ENCODE data around the gene ZNF311. TPM values are rescaled to one million over a fixed set of nuclear protein-coding genes. Genes with fewer than 3 reads are reported as not detected.
"Not testable (repeated sequence)": the region's sequence is repeated elsewhere in the genome, so short reads cannot be mapped to it uniquely, and the experiment has no call there.

The ZNF311 gene
- total RNA-seq, 8 experiments from 2014 or later, result 1.1 to 4.2 (median 2.5) TPM

- ATAC-seq (replicated peaks in 6 of 8), result no peak
- in situ Hi-C loops (cut with MboI; ENCODE audit: low pct_unique_long_range_greater_than_20kb in 2 of 9, low sequenced_read_pairs in 9 of 9, unreplicated experiment in 9 of 9), result no loop called here
- 50 to 93% (median 78%) methylated on average over 1 to 2 of the region's 2 CpGs for WGBS, 10 experiments
- H3K4me1 ChIP-seq (replicated peaks in 1 of 2), result no peaks in the 10 kb centered on the region
- no peak overlapping the region for H3K4me3 ChIP-seq
- no peak overlapping the region for H3K27ac ChIP-seq
Observed at GRCh38 chr6:28965706-28966105, 39.4 kb downstream of the ZNF311 start.

GRCh38 chr6:28960846-28961500 lies 44.1 kb downstream of the ZNF311 start:
- WGBS, 10 experiments, result 42 to 91% (median 67%) methylated on average over 2 to 4 of the region's 4 CpGs; no CpG with 5 or more reads in 3 of the 10 experiments
- no peak overlapping the region for H3K27ac ChIP-seq
- in situ Hi-C loops (cut with MboI; ENCODE audit: low pct_unique_long_range_greater_than_20kb in 2 of 9, low sequenced_read_pairs in 9 of 9, unreplicated experiment in 9 of 9), result no loop called here
- ATAC-seq (replicated peaks in 6 of 8), result no peak
- H3K4me3 ChIP-seq, result no peak overlapping the region
- no peaks in the 10 kb centered on the region for H3K4me1 ChIP-seq (replicated peaks in 1 of 2)

- 0 to 81% (median 56%) methylated on average over 1 to 6 of the region's 13 CpGs; no CpG with 5 or more reads in 2 of the 10 experiments for WGBS, 10 experiments
- in situ Hi-C loops (cut with MboI; ENCODE audit: low pct_unique_long_range_greater_than_20kb in 2 of 9, low sequenced_read_pairs in 9 of 9, unreplicated experiment in 9 of 9); ATAC-seq (replicated peaks in 6 of 8); H3K4me3 ChIP-seq; H3K27ac ChIP-seq; H3K4me1 ChIP-seq (replicated peaks in 1 of 2): not testable (repeated sequence)
Observed at GRCh38 chr6:28958561-28959243, 46.4 kb downstream of the ZNF311 start.

GRCh38 chr6:28957795-28958314 lies 47.3 kb downstream of the ZNF311 start:
- 60 to 88% methylated on average over 1 to 3 of the region's 24 CpGs; no CpG with 5 or more reads in 8 of the 10 experiments for WGBS, 10 experiments
- ATAC-seq (replicated peaks in 6 of 8); H3K27ac ChIP-seq; in situ Hi-C loops (cut with MboI; ENCODE audit: low pct_unique_long_range_greater_than_20kb in 2 of 9, low sequenced_read_pairs in 9 of 9, unreplicated experiment in 9 of 9); H3K4me1 ChIP-seq (replicated peaks in 1 of 2); H3K4me3 ChIP-seq: not testable (repeated sequence)

GRCh38 chr6:28956331-28956730 lies 48.8 kb downstream of the ZNF311 start:
- WGBS, 10 experiments, result 50 to 100% (median 92%) methylated on average over 2 to 3 of the region's 3 CpGs
- H3K27ac ChIP-seq, result no peak overlapping the region

GRCh38 chr6:28953585-28954258 lies 51.4 kb downstream of the ZNF311 start:
- H3K4me3 ChIP-seq, result peak overlapping the region; percentile 22 to 47 (median 32)
- whole genome bisulfite sequencing, 10 experiments, result 0 to 8% (median 3%) methylated on average over 2 to 16 of the region's 22 CpGs; no CpG with 5 or more reads in 1 of the 10 experiments
- no peak overlapping the region for H3K27ac ChIP-seq
- in situ Hi-C loops (cut with MboI; ENCODE audit: low pct_unique_long_range_greater_than_20kb in 2 of 9, low sequenced_read_pairs in 9 of 9, unreplicated experiment in 9 of 9), result no loop called here
- ATAC-seq (replicated peaks in 6 of 8), result peak in 4 of 8 experiments; percentile 7 to 41 (median 30)
- H3K4me1 ChIP-seq (replicated peaks in 1 of 2), result peaks cover 0 to 8% of the 10 kb centered on the region in 2 donors

More at GRCh38 chr6:28956331-28956730, 48.8 kb downstream of the ZNF311 start:
- Histone ChIP-seq H3K4me3 (no peak overlapping the region), H3K4me1 (replicated peaks in 1 of 2) (peaks cover 0 to 8% of the 10 kb centered on the region in 2 donors)
- no peak for ATAC-seq (replicated peaks in 6 of 8)
- in situ Hi-C loops (cut with MboI; ENCODE audit: low pct_unique_long_range_greater_than_20kb in 2 of 9, low sequenced_read_pairs in 9 of 9, unreplicated experiment in 9 of 9), result no loop called here

GRCh38 chr6:28953039-28953584 lies 52.0 kb downstream of the ZNF311 start:
- in situ Hi-C loops (cut with MboI; ENCODE audit: low pct_unique_long_range_greater_than_20kb in 2 of 9, low sequenced_read_pairs in 9 of 9, unreplicated experiment in 9 of 9), result no loop called here

GRCh38 chr6:28949656-28950195 lies 55.4 kb downstream of the ZNF311 start:
- H3K4me3 ChIP-seq; in situ Hi-C loops (cut with MboI; ENCODE audit: low pct_unique_long_range_greater_than_20kb in 2 of 9, low sequenced_read_pairs in 9 of 9, unreplicated experiment in 9 of 9); ATAC-seq (replicated peaks in 6 of 8); H3K27ac ChIP-seq; H3K4me1 ChIP-seq (replicated peaks in 1 of 2): not testable (repeated sequence)
- 40% methylated on average over 1 of the region's 41 CpGs; no CpG with 5 or more reads in 9 of the 10 experiments for WGBS, 10 experiments

More at GRCh38 chr6:28953039-28953584, 52.0 kb downstream of the ZNF311 start:
- Histone ChIP-seq H3K4me1 (replicated peaks in 1 of 2) (peaks cover 0 to 8% of the 10 kb centered on the region in 2 donors), H3K4me3 (peak overlapping the region; percentile 22 to 47 (median 32)), H3K27ac (no peak overlapping the region)
- peak; percentile 64 to 87 (median 80) for ATAC-seq (replicated peaks in 6 of 8)
- WGBS, 10 experiments, result 4 to 37% (median 15%) methylated on average over 6 to 12 of the region's 13 CpGs

- peaks cover 0 to under 1% of the 10 kb centered on the region in 2 donors for H3K4me1 ChIP-seq (replicated peaks in 1 of 2)
- no peak overlapping the region for H3K27ac ChIP-seq
- no peak for ATAC-seq (replicated peaks in 6 of 8)
- H3K4me3 ChIP-seq, result no peak overlapping the region
- in situ Hi-C loops (cut with MboI; ENCODE audit: low pct_unique_long_range_greater_than_20kb in 2 of 9, low sequenced_read_pairs in 9 of 9, unreplicated experiment in 9 of 9), result no loop called here
- 43 to 92% (median 79%) methylated on average over 1 to 14 of the region's 23 CpGs for WGBS, 10 experiments
Observed at GRCh38 chr6:28948782-28949486, 56.2 kb downstream of the ZNF311 start.

GRCh38 chr6:28947831-28948270 lies 57.3 kb downstream of the ZNF311 start:
- H3K4me3 ChIP-seq, result no peak overlapping the region
- WGBS, 10 experiments, result 20 to 83% (median 60%) methylated on average over 1 of the region's 1 CpG; no CpG with 5 or more reads in 5 of the 10 experiments

GRCh38 chr6:28947067-28947765 lies 57.9 kb downstream of the ZNF311 start:
- Histone ChIP-seq H3K27ac (no peak overlapping the region), H3K4me1 (replicated peaks in 1 of 2) (no peaks in the 10 kb centered on the region), H3K4me3 (no peak overlapping the region)
- in situ Hi-C loops (cut with MboI; ENCODE audit: low pct_unique_long_range_greater_than_20kb in 2 of 9, low sequenced_read_pairs in 9 of 9, unreplicated experiment in 9 of 9), result no loop called here
- whole genome bisulfite sequencing, 10 experiments, result 59 to 100% (median 83%) methylated on average over 2 to 5 of the region's 6 CpGs
- ATAC-seq (replicated peaks in 6 of 8), result no peak

More at GRCh38 chr6:28947831-28948270, 57.3 kb downstream of the ZNF311 start:
- no peaks in the 10 kb centered on the region for H3K4me1 ChIP-seq (replicated peaks in 1 of 2)
- ATAC-seq (replicated peaks in 6 of 8), result peak in 3 of 8 experiments; percentile 39 to 51 (median 39)
- H3K27ac ChIP-seq, result no peak overlapping the region
- in situ Hi-C loops (cut with MboI; ENCODE audit: low pct_unique_long_range_greater_than_20kb in 2 of 9, low sequenced_read_pairs in 9 of 9, unreplicated experiment in 9 of 9), result no loop called here
